NCI-H446 (cell line): Measurements from ENCODE around the gene TCF25.

Experiments used
- DNase-seq, 2 experiments: peaks; one replicate each; lab custom pipeline; 2025; lab: John Stamatoyannopoulos, UW

Gene TCF25

GRCh38 chr16:89946515-89946914 lies 73.1 kb downstream of the TCF25 start:
- no peak for DNase-seq

- DNase-seq: no peak
Measured at GRCh38 chr16:89949121-89949742, 75.8 kb downstream of the TCF25 start.

- no peak for DNase-seq
Measured at GRCh38 chr16:89949756-89950155, 76.4 kb downstream of the TCF25 start.

- DNase-seq: no peak
Measured at GRCh38 chr16:89951509-89951908, 78.1 kb downstream of the TCF25 start.

GRCh38 chr16:89952049-89952448 lies 78.7 kb downstream of the TCF25 start:
- no peak for DNase-seq

GRCh38 chr16:89952551-89952950 lies 79.2 kb downstream of the TCF25 start:
- DNase-seq: no peak

- no peak for DNase-seq
Measured at GRCh38 chr16:89953671-89954406, 80.4 kb downstream of the TCF25 start.

GRCh38 chr16:89954462-89954861 lies 81.1 kb downstream of the TCF25 start:
- no peak for DNase-seq

- no peak for DNase-seq
Measured at GRCh38 chr16:89955001-89955685, 81.8 kb downstream of the TCF25 start.

- DNase-seq: no peak
Measured at GRCh38 chr16:89956505-89957215, 83.3 kb downstream of the TCF25 start.

- DNase-seq: no peak
Measured at GRCh38 chr16:89957216-89957785, 83.9 kb downstream of the TCF25 start.

- no peak for DNase-seq
Measured at GRCh38 chr16:89958068-89958467, 84.7 kb downstream of the TCF25 start.

- no peak for DNase-seq
Measured at GRCh38 chr16:89958596-89958995, 85.2 kb downstream of the TCF25 start.

- DNase-seq: no peak
Measured at GRCh38 chr16:89960966-89961365, 87.6 kb downstream of the TCF25 start.
